D341Med (cell line): Measurements from ENCODE around the gene CD101.

Experiments used
- DNase-seq: peaks from one replicate; pipeline ENCODE4 v3.0.0; 2012; ENCODE audit warnings: low spot score

CD101 gene

DNA sequence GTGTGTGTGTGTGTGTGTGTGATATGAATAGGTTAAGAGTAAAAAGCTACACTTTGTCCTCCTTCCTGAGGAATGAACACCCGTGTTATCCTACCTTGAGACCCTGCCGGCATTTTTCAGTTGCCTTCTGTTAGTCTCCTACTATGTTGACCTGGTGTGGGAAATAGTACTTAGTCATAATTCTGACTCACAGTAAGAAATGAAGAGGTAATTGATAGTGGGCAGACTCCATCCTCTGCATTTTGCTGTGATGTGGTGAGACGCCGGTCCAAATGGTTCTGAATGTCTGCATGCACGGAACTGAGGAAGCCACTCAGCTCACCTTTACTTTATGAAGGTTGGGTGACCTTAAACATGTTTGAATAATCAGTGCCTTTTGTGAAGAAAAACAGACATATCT, 12.6 kb downstream of the CD101 start:
- no peak for DNase-seq

DNA sequence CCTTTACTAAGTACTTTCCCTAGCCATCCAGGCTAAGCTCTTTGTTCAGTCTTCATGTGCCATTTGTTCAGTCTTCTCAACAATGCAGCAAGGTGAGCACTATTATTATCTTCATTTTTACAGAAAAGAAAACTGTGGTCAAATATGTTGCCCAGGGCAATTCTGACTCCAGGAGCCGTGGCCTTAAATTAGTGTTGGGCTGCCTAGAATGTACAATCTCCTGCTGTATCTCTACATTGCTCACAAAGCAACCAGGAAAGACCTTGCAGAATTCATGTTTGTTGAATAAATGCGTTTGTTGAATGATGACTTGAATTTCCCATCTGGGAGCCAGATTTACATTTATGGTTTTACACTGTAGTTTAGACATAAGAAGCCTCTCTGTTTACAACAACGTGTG, 14.2 kb downstream of the CD101 start:
- DNase-seq: no peak

DNA sequence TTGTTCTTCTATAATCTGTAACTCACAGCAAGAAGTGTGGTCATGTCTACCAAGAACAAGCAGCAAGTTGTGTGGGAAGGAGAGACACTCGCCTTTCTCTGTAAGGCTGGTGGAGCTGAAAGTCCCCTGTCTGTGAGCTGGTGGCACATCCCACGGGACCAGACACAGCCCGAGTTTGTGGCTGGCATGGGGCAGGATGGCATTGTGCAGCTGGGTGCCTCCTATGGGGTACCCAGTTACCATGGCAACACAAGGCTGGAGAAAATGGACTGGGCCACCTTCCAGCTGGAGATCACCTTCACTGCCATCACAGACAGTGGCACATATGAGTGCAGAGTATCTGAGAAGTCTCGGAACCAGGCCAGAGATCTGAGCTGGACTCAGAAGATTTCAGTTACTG, 15.5 kb downstream of the CD101 start:
- DNase-seq: no peak

GRCh38 chr1:117017648-117018047, 16.1 kb downstream of the CD101 start:
- DNase-seq: no peak

GRCh38 chr1:117020526-117021156, 19.1 kb downstream of the CD101 start:
- no peak for DNase-seq

- DNase-seq: no peak
These were observed 20.6 kb downstream of the CD101 start for GRCh38 chr1:117022114-117022513.

DNA sequence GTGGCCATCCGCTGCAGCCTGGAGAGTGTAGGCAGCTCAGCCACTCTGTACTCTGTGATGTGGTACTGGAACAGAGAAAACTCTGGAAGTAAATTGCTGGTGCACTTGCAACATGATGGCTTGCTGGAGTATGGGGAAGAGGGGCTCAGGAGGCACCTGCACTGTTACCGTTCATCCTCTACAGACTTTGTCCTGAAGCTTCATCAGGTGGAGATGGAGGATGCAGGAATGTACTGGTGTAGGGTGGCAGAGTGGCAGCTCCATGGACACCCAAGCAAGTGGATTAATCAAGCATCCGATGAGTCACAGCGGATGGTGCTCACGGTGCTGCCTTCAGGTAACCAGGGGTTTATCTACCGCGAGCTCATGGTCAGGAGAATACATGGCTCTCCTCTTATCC, 24.0 kb downstream of the CD101 start:
- no peak for DNase-seq

- DNase-seq: no peak
These were observed 24.8 kb downstream of the CD101 start for GRCh38 chr1:117026361-117026760.

GRCh38 chr1:117029685-117030084, 28.1 kb downstream of the CD101 start:
- no peak for DNase-seq

GRCh38 chr1:117030271-117030877, 28.8 kb downstream of the CD101 start:
- no peak for DNase-seq

- DNase-seq: no peak
These were observed 30.7 kb downstream of the CD101 start for GRCh38 chr1:117032266-117032665.

- no peak for DNase-seq
These were observed 31.4 kb downstream of the CD101 start for GRCh38 chr1:117032681-117033539.

- no peak for DNase-seq
These were observed 32.2 kb downstream of the CD101 start for GRCh38 chr1:117033772-117034171.

DNA sequence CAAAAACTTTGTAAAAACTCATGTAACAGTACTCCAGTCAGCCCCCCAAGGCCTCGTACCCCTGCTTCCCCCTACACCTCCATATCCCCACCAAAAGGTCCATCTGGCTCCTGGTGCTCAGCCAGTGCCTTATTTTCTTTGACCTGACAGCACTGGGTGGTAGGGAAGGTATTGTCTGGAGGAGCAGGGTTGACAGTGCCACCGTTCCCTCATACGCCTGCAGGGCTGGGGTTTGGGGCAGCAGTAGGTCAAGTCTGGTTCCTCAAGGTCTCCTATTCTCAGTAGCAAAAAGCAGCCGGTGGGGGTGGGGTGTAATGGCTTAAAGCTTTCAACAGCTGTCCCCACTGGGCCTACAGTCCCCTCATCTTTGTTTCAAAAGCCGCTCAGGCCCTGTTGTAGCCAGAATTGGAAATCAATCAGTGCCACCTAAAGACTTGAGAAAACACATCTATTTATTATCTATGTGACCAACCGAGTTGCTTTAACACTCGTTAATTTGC, 33.3 kb downstream of the CD101 start:
- DNase-seq: no peak

GRCh38 chr1:117036018-117036461, 34.5 kb downstream of the CD101 start:
- no peak for DNase-seq

- DNase-seq: no peak
These were observed 36.2 kb downstream of the CD101 start for GRCh38 chr1:117037802-117038201.

GRCh38 chr1:117038236-117038635, 36.7 kb downstream of the CD101 start:
- no peak for DNase-seq

- no peak for DNase-seq
These were observed 42.7 kb downstream of the CD101 start for GRCh38 chr1:117044217-117044616.

GRCh38 chr1:117045644-117046043, 44.1 kb downstream of the CD101 start:
- DNase-seq: no peak

GRCh38 chr1:117046781-117047180, 45.2 kb downstream of the CD101 start:
- no peak for DNase-seq

DNA sequence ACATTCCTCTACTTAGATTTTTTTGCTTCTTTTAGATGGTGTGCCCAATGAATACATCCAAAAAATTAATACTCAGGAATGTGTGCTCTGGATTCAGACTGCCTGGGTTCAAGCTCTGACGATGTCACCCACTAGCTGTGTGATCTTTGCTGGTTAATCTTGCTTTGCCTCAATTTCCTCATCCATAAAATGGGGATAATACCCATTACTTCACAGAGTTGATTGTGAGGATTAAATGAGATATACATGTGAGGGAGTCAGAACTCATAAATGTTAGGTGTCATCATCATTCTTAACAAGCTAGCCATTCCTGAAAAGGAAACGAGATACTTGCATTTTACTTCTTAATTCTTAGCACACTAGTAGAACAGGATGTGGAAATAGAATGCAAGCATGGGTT, 45.7 kb downstream of the CD101 start:
- DNase-seq: no peak

DNA sequence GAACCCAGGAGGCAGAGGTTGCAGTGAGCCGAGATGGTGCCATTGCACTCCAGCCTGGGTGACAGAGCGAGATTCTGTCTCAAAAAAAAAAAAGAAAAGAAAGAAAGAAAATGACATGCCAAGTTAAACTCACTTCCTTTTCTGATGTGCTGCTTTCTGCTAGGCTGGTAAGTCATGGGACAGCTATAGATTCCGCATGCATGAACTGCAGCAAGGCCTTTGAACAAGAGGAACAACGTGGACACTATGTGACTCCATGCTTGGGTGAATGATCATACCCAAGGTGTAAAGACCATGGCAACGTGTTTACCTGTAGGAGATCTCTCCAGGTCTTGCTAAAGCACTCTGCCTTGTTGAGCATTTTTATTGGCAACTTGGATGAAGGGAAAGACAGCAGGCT, 48.3 kb downstream of the CD101 start:
- DNase-seq: no peak
